ENCODE data around the gene KCNE3.

DNA sequence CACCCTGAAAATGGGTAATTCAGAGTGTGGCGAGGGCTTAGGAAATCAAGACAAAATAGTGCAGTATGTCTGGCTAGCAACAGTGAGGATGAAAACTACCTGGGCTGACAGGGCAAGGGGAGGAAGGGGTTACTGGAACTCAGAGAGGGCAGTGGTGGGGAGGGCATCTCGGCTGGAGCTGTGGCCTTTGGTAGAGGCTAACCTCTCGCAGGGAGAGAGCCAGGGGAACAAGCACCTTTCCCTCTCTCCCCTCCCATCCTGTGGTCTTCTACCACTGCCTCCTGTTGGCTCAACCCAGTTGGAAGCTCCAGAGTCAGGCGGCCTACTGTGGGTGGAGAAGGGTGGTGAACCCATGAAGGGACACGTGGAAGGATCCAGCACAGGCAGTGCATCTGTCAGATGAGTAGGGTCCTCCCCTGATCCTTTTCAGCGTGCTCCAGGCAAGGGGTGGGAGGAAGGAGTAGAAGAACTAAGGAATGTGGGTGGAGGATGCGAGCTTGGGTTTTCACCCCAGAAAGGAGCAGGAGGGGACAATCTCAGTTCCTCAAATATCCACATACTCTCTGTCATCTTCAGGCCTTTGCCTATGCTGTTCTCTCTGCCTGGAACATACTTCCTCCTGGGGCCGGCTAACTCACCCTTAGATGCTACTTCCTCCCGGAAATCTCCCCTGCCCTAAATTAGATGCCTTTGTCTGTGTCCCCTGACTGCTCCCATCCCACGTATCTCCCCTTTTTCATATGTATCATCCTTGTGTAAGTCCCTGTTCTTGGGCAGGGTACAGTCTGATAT is 6.2 kb upstream of the KCNE3 start:
- TF ChIP-seq, protein P1, sequence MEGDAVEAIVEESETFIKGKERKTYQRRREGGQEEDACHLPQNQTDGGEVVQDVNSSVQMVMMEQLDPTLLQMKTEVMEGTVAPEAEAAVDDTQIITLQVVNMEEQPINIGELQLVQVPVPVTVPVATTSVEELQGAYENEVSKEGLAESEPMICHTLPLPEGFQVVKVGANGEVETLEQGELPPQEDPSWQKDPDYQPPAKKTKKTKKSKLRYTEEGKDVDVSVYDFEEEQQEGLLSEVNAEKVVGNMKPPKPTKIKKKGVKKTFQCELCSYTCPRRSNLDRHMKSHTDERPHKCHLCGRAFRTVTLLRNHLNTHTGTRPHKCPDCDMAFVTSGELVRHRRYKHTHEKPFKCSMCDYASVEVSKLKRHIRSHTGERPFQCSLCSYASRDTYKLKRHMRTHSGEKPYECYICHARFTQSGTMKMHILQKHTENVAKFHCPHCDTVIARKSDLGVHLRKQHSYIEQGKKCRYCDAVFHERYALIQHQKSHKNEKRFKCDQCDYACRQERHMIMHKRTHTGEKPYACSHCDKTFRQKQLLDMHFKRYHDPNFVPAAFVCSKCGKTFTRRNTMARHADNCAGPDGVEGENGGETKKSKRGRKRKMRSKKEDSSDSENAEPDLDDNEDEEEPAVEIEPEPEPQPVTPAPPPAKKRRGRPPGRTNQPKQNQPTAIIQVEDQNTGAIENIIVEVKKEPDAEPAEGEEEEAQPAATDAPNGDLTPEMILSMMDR (IDR thresholded peaks at IDR 0.05): no peak
- no peak for TF ChIP-seq POLR2A (IDR thresholded peaks at IDR 0.05)
